ENCODE data around the gene POPDC2.

POPDC2 gene

GRCh38 chr3:119647171-119647570 lies 13.2 kb downstream of the POPDC2 start:
- TF ChIP-seq CTCF (IDR thresholded peaks at IDR 0.05; ENCODE audit: borderline replicate concordance, insufficient read depth, low read depth, low read length): no peak
- no peak overlapping the region for H3K4me3 ChIP-seq (ENCODE audit: low read depth, low read length)

DNA sequence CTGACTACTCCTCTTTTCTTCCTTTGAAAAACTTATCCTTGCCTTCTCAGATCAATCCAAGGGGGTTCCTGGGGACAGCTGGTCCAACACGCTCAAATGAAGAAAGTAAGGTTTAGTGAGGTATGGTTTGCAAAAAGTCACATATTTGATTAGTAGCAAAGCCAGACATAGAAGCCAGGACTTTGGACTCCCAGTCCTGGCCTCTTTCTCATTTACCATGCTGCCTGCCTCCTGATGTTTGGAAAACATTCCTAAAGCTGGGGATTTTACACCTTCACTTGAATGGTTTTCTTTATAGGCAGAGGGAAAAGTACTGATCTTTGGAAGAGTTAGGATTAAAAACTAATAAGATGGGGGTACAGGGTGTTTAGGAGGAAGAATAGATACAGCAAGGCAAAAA lies 14.6 kb downstream of the POPDC2 start:
- no peak overlapping the region for H3K4me3 ChIP-seq (ENCODE audit: low read depth, low read length)
- TF ChIP-seq CTCF (IDR thresholded peaks at IDR 0.05; ENCODE audit: borderline replicate concordance, insufficient read depth, low read depth, low read length): no peak

GRCh38 chr3:119644481-119644880 lies 15.9 kb downstream of the POPDC2 start:
- H3K4me3 ChIP-seq (ENCODE audit: low read depth, low read length): no peak overlapping the region
- TF ChIP-seq CTCF (IDR thresholded peaks at IDR 0.05; ENCODE audit: borderline replicate concordance, insufficient read depth, low read depth, low read length): no peak

GRCh38 chr3:119643528-119643927 lies 16.9 kb downstream of the POPDC2 start:
- H3K4me3 ChIP-seq (ENCODE audit: low read depth, low read length): no peak overlapping the region
- TF ChIP-seq CTCF (IDR thresholded peaks at IDR 0.05; ENCODE audit: borderline replicate concordance, insufficient read depth, low read depth, low read length): no peak

GRCh38 chr3:119642746-119643473 lies 17.5 kb downstream of the POPDC2 start:
- H3K4me3 ChIP-seq (ENCODE audit: low read depth, low read length): no peak overlapping the region
- no peak for TF ChIP-seq CTCF (IDR thresholded peaks at IDR 0.05; ENCODE audit: borderline replicate concordance, insufficient read depth, low read depth, low read length)

DNA sequence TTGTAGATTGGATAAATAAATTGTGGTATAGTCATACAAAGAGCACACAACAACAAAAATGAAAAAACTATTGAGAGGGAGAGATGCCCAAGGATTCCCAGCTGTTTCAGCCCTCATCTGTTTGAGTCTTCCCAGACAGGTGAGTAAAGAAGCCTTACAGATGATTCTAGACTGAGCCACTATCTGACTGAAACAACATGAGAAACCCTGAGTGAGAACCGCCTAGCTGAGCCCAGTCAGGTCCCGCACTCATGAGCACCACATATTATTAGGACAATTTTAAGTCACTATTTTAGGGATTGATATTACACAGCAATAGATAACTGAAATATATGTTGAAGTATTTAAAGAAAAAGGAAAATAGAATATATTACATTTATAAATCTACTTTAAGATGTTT lies 19.0 kb downstream of the POPDC2 start:
- H3K4me3 ChIP-seq (ENCODE audit: low read depth, low read length): no peak overlapping the region
- TF ChIP-seq CTCF (IDR thresholded peaks at IDR 0.05; ENCODE audit: borderline replicate concordance, insufficient read depth, low read depth, low read length): no peak
